H1 (cell line): Measurements from ENCODE around the gene GGCX. TPM values are rescaled to one million over a fixed set of nuclear protein-coding genes. Genes with fewer than 3 reads are reported as not detected.

ENCODE experiments used
- BACH1 ChIP-seq: IDR thresholded peaks from 2 replicates; pipeline ENCODE4 v1.6.1; 2012; ENCODE audit warnings: low read length, improper control_type of control experiment
- CEBPB ChIP-seq: IDR thresholded peaks from 2 replicates; pipeline ENCODE4 v1.6.1; 2012; ENCODE audit warnings: low read depth, low read length
- CHD7 ChIP-seq: fragments of 300-600 bp; sonication (generic); IDR thresholded peaks from 2 replicates; pipeline ENCODE4 v1.7.1; 2012; ENCODE audit warnings: low read length, moderate library complexity, mild to moderate bottlenecking, inconsistent platforms; ENCODE audit not compliant: insufficient replicate concordance
- EP300 ChIP-seq, 2 experiments: IDR thresholded peaks; 1 replicate in 1 of 2; 2 replicates in 1 of 2; pipeline ENCODE4 v1.6.1; 2011 to 2012; ENCODE audit warnings: low read depth in 2 of 2, low read length in 2 of 2, mild to moderate bottlenecking in 2 of 2, borderline replicate concordance in 1 of 2, inconsistent platforms in 1 of 2, moderate library complexity in 1 of 2
- EZH2 ChIP-seq: fragments of 200-600 bp; sonication (generic); IDR thresholded peaks from 2 replicates; pipeline ENCODE4 v1.7.1; 2012; ENCODE audit warnings: low read depth, mild to moderate bottlenecking, moderate library complexity, low read length, inconsistent platforms; ENCODE audit not compliant: severe bottlenecking
- FOSL1 ChIP-seq: IDR thresholded peaks from 2 replicates; pipeline ENCODE4 v1.6.1; 2011; ENCODE audit warnings: mild to moderate bottlenecking, low read depth, low read length, moderate library complexity; ENCODE audit not compliant: insufficient read depth
- JUND ChIP-seq: IDR thresholded peaks from 2 replicates; pipeline ENCODE4 v1.6.1; 2011; ENCODE audit warnings: mild to moderate bottlenecking, improper control_type of control experiment, low read length
- KDM5A ChIP-seq: fragments of 200-600 bp; IDR thresholded peaks from 2 replicates; pipeline ENCODE4 v1.7.1; 2012; ENCODE audit warnings: mild to moderate bottlenecking, low read length, inconsistent platforms, mixed read lengths
- MAX ChIP-seq: IDR thresholded peaks from 2 replicates; pipeline ENCODE4 v1.6.1; 2012; ENCODE audit warnings: inconsistent platforms
- ZNF274 ChIP-seq: IDR thresholded peaks from 2 replicates; pipeline ENCODE4 v1.7.0; 2012; ENCODE audit warnings: low read length, borderline replicate concordance; ENCODE audit errors: extremely low read depth
- polyA plus RNA-seq, 7 experiments: library from polyadenylated mRNA; depleted of rRNA in 3 of 7; stranded (reverse) in 5 of 7; unstranded in 2 of 7; fragments of >200 nt in 5 of 7; fragments of 200-250 nt in 2 of 7; gene quantifications; 1 replicate in 5 of 7; 2 replicates in 1 of 7; 4 replicates in 1 of 7; pipeline versions ENCODE4 v1.2.1 to v1.2.3, GENCODE V29; 2011 to 2013; ENCODE audit warnings: missing spikeins in 2 of 7, mixed read lengths in 2 of 7
- total RNA-seq: library from RNA; stranded (reverse); fragmentation: NEBNext Ultra II Directional; extraction: Animal tissue kit (Norgen Biotek cat#: 25700); gene quantifications from 2 replicates; pipeline ENCODE4 v1.2.1, GENCODE V29; 2021

The GGCX gene
- total and polyA plus RNA-seq, 2 of the 8 experiments (the other 6 are each of a cell fraction or from before 2014, with no cell fraction given) = 29.4 to 33.8 TPM

GRCh38 chr2:85605406-85606115 is 44.3 kb upstream of the GGCX start (continued):
- TF ChIP-seq CHD7 = no peak
- no peak for TF ChIP-seq FOSL1
- no peak for TF ChIP-seq ZNF274
- TF ChIP-seq KDM5A = no peak
- no peak for TF ChIP-seq MAX
- no peak for TF ChIP-seq JUND
- TF ChIP-seq EZH2 = no peak
- no peak for TF ChIP-seq EP300 (IDR thresholded peaks at IDR 0.05; ENCODE audit: borderline replicate concordance in 1 of 2, low read depth in 2 of 2, low read length in 2 of 2)
- no peak for TF ChIP-seq BACH1
- TF ChIP-seq CEBPB = no peak
